ENCODE results near the gene FHL2. TPM values are rescaled to one million over a fixed set of nuclear protein-coding genes. Genes with fewer than 3 reads are reported as not detected.

FHL2 gene
- total and polyA plus RNA-seq, 9 of the 15 experiments (the other 6 are each of a cell fraction or from before 2014, with no cell fraction given) = 7.5 to 33.1 (median 23.9) TPM

GRCh38 chr2:105329561-105330495, 69.0 kb downstream of the FHL2 start, which contains the start of gene TGFBRAP1:
TSS of gene TGFBRAP1 (minus strand) at chr2:105329735. CDS start at chr2:105308301, 21,434 bp downstream.
- peak within 1 kb of the TSS; percentile 100 for H3K4me2 ChIP-seq (ENCODE audit: insufficient read depth, low read length)
- peak; percentile 67 to 81 (median 80) for DNase-seq (ENCODE audit: extremely low read depth in 1 of 4, low spot score in 3 of 4)
- POLR2A ChIA-PET = interaction anchor here (0.7 to 3.5 kb wide), 10 partner anchors 7 to 898 kb away, joined by 3 to 20 read pairs (median 4); partner anchors contain the start of gene C2orf49
- peaks cover 3% of the 10 kb centered on the region for H3K9me1 ChIP-seq (ENCODE audit: control insufficient read depth, insufficient read depth, low read length)
- no peaks in the 10 kb centered on the region for H3K9me3 ChIP-seq (replicated peaks; ENCODE audit: control insufficient read depth, insufficient read depth, low read depth, low read length)
- no peaks in the 10 kb centered on the region for H4K20me1 ChIP-seq (replicated peaks; ENCODE audit: control insufficient read depth, insufficient read depth, low read length)
- H3K27me3 ChIP-seq (ENCODE audit: control insufficient read depth in 2 of 2, insufficient read depth in 2 of 2, low read length in 2 of 2) = no peaks in the 10 kb centered on the region
- intact Hi-C loops (cut with micrococcal nuclease) = no loop called here
- H3K79me2 ChIP-seq (ENCODE audit: control insufficient read depth, insufficient read depth, low read length) = peaks cover 55% of the 10 kb centered on the region
- H2AFZ ChIP-seq (ENCODE audit: low read depth, low read length) = peak within 1 kb of the TSS; percentile 91
- FAIRE-seq = no peak
- CTCF ChIA-PET (ENCODE audit: low intra/inter-chr PET ratio) = no interaction called here
- in situ Hi-C loops (cut with MboI) = no loop called here
- peaks cover 18% of the 10 kb centered on the region; the same call in 2 of the 3 replicates for H3K36me3 ChIP-seq (ENCODE audit: control insufficient read depth, insufficient read depth, low read length)
- WGBS (ENCODE audit: insufficient coverage, low coverage, missing lambda C conversion rate) = 2% methylated on average over 59 of the region's 101 CpGs
- H3K4me3 ChIP-seq = peak within 1 kb of the TSS; percentile 59
- TSS peak; percentile 87 for BruUV-seq (replicated peaks)
- peak within 1 kb of the TSS; percentile 92 for H3K27ac ChIP-seq (ENCODE audit: extremely low read depth, low read depth, low read length)
- peaks cover 17 to 38% of the 10 kb centered on the region in 2 experiments for H3K4me1 ChIP-seq (replicated peaks in 1 of 2; ENCODE audit: control insufficient read depth in 2 of 2, insufficient read depth in 2 of 2, low read length in 2 of 2)
- peak; percentile 78 for ATAC-seq
- peak within 1 kb of the TSS; percentile 88 to 96 for H3K9ac ChIP-seq (ENCODE audit: insufficient read depth in 1 of 2, low read depth in 2 of 2, low read length in 2 of 2)
- TF ChIP-seq ZNF830 (CRISPR knock-in tag; IDR thresholded peaks at IDR 0.05) (no peak), MTA2 (IDR thresholded peaks at IDR 0.05; ENCODE audit: low read depth) (no peak), USF2 (CRISPR knock-in tag; IDR thresholded peaks at IDR 0.05) (peak; percentile 79), NR2C2 (CRISPR knock-in tag; IDR thresholded peaks at IDR 0.05) (no peak), NR2C2 (tag; IDR thresholded peaks at IDR 0.05) (peak; percentile 35; the same call in 1 of the 2 replicates), XRCC4 (IDR thresholded peaks at IDR 0.05; ENCODE audit: extremely low read depth, insufficient read depth, insufficient read length) (no peak), ETV6 (IDR thresholded peaks at IDR 0.05; ENCODE audit: borderline replicate concordance in 1 of 2, low read depth in 2 of 2, low read length in 1 of 2) (no peak), ETV6 (CRISPR knock-in tag; IDR thresholded peaks at IDR 0.05; ENCODE audit: borderline replicate concordance) (0 out of 2 replicates have a peak, but pooled peaks have one; percentile 51), COPS2 (conservative IDR thresholded peaks at IDR 0.05) (no peak), IRF9 (tag; IDR thresholded peaks at IDR 0.05) (no peak), FOXO4 (CRISPR knock-in tag; IDR thresholded peaks at IDR 0.05) (no peak), ZNF644 (tag; IDR thresholded peaks at IDR 0.05; ENCODE audit: low read depth) (no peak), SIN3B (IDR thresholded peaks at IDR 0.05; ENCODE audit: low read depth) (peak; percentile 67), ATF6 (CRISPR knock-in tag; IDR thresholded peaks at IDR 0.05) (no peak), ZBTB8A (IDR thresholded peaks at IDR 0.05; ENCODE audit: partially characterized antibody) (no peak), ZNF24 (IDR thresholded peaks at IDR 0.05) (peak; percentile 74; the same call in 1 of the 2 replicates), BCL6 (CRISPR knock-in tag; IDR thresholded peaks at IDR 0.05) (no peak)
